ENCODE data around the gene EDC4.

Gene EDC4

GRCh38 chr16:67877064-67877463 is 4.2 kb downstream of the EDC4 start:
- no peak for DNase-seq (ENCODE audit: low read depth, low spot score)

GRCh38 chr16:67878232-67878631 is 5.4 kb downstream of the EDC4 start:
- DNase-seq (ENCODE audit: low read depth, low spot score): no peak

- DNase-seq (ENCODE audit: low read depth, low spot score): no peak
These were observed 6.0 kb downstream of the EDC4 start for GRCh38 chr16:67878846-67879245.

- no peak for DNase-seq (ENCODE audit: low read depth, low spot score)
These were observed 6.6 kb downstream of the EDC4 start for GRCh38 chr16:67879462-67879861.

GRCh38 chr16:67879936-67880335 is 7.1 kb downstream of the EDC4 start:
- DNase-seq (ENCODE audit: low read depth, low spot score): no peak

GRCh38 chr16:67880584-67880983 is 7.7 kb downstream of the EDC4 start:
- DNase-seq (ENCODE audit: low read depth, low spot score): no peak

GRCh38 chr16:67881621-67882161 is 8.8 kb downstream of the EDC4 start:
- DNase-seq (ENCODE audit: low read depth, low spot score): no peak

GRCh38 chr16:67882374-67883145 is 9.7 kb downstream of the EDC4 start:
- DNase-seq (ENCODE audit: low read depth, low spot score): no peak

- DNase-seq (ENCODE audit: low read depth, low spot score): no peak
These were observed 10.5 kb downstream of the EDC4 start for GRCh38 chr16:67883146-67883871.

GRCh38 chr16:67883872-67884261 is 11.0 kb downstream of the EDC4 start:
- DNase-seq (ENCODE audit: low read depth, low spot score): no peak

GRCh38 chr16:67884684-67885083 is 11.8 kb downstream of the EDC4 start, which contains the start of gene NRN1L:
Gene NRN1L (plus strand): TSS chr16:67884885. CDS start chr16:67884904, 19 bp downstream.
- DNase-seq (ENCODE audit: low read depth, low spot score): peak; percentile 69

- DNase-seq (ENCODE audit: low read depth, low spot score): no peak
These were observed 12.7 kb downstream of the EDC4 start for GRCh38 chr16:67885545-67885944.

GRCh38 chr16:67885976-67886375 is 13.1 kb downstream of the EDC4 start:
- no peak for DNase-seq (ENCODE audit: low read depth, low spot score)

- DNase-seq (ENCODE audit: low read depth, low spot score): no peak
These were observed 13.5 kb downstream of the EDC4 start for GRCh38 chr16:67886387-67886786.

GRCh38 chr16:67888331-67888730 is 15.5 kb downstream of the EDC4 start:
- DNase-seq (ENCODE audit: low read depth, low spot score): no peak

GRCh38 chr16:67892375-67892774 is 19.5 kb downstream of the EDC4 start:
- DNase-seq (ENCODE audit: low read depth, low spot score): no peak

GRCh38 chr16:67892899-67893742 is 20.3 kb downstream of the EDC4 start, which contains the start of gene PSKH1:
Gene PSKH1 (plus strand): TSS chr16:67893254. CDS start chr16:67908750, 15,496 bp downstream.
- DNase-seq (ENCODE audit: low read depth, low spot score): peak; percentile 84

GRCh38 chr16:67893743-67894399 is 21.0 kb downstream of the EDC4 start:
- no peak for DNase-seq (ENCODE audit: low read depth, low spot score)

- no peak for DNase-seq (ENCODE audit: low read depth, low spot score)
These were observed 24.4 kb downstream of the EDC4 start for GRCh38 chr16:67897231-67897630.

- no peak for DNase-seq (ENCODE audit: low read depth, low spot score)
These were observed 28.9 kb downstream of the EDC4 start for GRCh38 chr16:67901734-67902133.

- no peak for DNase-seq (ENCODE audit: low read depth, low spot score)
These were observed 30.0 kb downstream of the EDC4 start for GRCh38 chr16:67902831-67903230.

All from smooth muscle cell of the brain vasculature (primary cell).